Hair follicle dermal papilla cell (primary cell): ENCODE measurements around the gene NUTM2B. TPM values are rescaled to one million over a fixed set of nuclear protein-coding genes. Genes with fewer than 3 reads are reported as not detected.

Experiments
- total RNA-seq: library from RNA; depleted of rRNA; stranded (reverse); fragments of >200 nt; gene quantifications from 2 replicates; pipeline ENCODE4 v1.2.3, GENCODE V29; 2012

Gene NUTM2B, protein sequence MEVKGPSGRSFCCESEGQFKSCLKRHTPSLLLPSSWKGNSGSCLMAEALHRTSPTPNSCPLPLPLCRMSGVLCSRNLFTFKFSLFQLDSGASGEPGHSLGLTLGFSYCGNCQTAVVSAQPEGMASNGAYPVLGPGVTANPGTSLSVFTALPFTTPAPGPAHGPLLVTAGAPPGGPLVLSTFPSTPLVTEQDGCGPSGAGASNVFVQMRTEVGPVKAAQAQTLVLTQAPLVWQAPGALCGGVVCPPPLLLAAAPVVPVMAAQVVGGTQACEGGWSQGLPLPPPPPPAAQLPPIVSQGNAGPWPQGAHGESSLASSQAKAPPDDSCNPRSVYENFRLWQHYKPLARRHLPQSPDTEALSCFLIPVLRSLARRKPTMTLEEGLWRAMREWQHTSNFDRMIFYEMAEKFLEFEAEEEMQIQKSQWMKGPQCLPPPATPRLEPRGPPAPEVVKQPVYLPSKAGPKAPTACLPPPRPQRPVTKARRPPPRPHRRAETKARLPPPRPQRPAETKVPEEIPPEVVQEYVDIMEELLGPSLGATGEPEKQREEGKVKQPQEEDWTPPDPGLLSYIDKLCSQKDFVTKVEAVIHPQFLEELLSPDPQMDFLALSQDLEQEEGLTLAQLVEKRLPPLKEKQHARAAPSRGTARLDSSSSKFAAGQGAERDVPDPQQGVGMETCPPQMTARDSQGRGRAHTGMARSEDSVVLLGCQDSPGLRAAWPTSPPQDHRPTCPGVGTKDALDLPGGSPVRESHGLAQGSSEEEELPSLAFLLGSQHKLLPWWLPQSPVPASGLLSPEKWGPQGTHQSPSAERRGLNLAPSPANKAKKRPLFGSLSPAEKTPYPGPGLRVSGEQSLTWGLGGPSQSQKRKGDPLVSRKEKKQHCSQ
- 0.61 and 0.81 TPM in 2 replicates for total RNA-seq

DNA sequence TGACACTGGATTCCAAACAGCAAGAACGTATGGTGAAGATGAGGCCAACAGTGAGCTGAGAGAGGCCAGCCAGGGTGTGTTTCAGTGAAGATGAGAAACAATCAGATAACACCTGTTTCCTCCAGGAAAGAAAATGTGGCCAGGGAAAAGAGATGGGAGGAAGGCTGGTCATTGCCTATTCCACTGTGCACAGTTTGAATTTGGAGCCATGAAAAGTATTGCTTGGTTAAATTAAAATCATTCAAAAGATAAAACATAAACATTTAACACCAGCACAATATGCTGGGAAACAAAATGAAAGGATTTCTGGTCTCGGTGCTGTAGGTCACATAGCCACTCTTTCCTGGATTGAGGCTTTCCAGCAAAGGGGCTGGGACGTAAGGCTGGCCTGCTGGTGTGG, at the start of gene NUTM2B:
Gene NUTM2B (plus strand): TSS at position 301 of the 400 bp plus-strand sequence. CDS start 383 bp downstream, outside the sequence.

Other genes with a start within 250 kb of the NUTM2B start
- 0.36 and 0.49 TPM in 2 replicates for gene EIF5AL1, start 190.7 kb upstream of the NUTM2B start, total RNA-seq
- gene SFTPA2, start 142.8 kb upstream of the NUTM2B start, total RNA-seq = not detected in 2 replicates
- not detected in 2 replicates for gene SFTPA1, start 92.3 kb upstream of the NUTM2B start, total RNA-seq
- gene NUTM2E, start 123.5 kb downstream of the NUTM2B start, total RNA-seq = not detected in 2 replicates
- gene SFTPD, start 245.9 kb downstream of the NUTM2B start, total RNA-seq = not detected in 2 replicates